ENCODE results near the gene NXPE2. TPM values are rescaled to one million over a fixed set of nuclear protein-coding genes. Genes with fewer than 3 reads are reported as not detected.

The NXPE2 gene
- total RNA-seq, 1 experiment from 2014 or later = 0.11 TPM

DNA sequence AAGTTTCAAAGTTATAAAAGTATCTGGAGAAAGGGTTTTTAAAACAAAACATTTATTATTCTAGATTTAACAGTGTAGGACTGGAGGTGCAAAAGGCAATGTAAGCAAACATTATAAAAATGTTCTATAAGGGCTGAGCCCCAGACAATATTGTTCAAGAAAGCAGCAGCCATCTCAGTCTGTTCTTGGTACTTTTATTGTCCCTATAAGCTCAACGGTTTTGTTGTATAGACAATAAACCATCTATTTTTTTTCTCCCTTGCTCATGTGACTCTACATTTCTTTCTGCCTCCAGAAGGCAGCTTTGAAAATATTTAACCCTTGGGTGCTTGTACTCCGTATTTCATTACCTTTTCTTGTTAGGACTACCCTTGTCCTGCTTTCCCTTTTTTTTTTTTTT, 25.2 kb upstream of the NXPE2 start:
- Histone ChIP-seq H2BK5ac (ENCODE audit: insufficient read length, low read length) (no peak overlapping the region), H3K4ac (ENCODE audit: low read depth, low read length) (no peak overlapping the region), H3K27me3 (ENCODE audit: insufficient read depth, low read length) (no peaks in the 10 kb centered on the region), H2BK20ac (ENCODE audit: low read depth, low read length, poor library complexity, severe bottlenecking) (no peak overlapping the region), H3T11ph (ENCODE audit: low read length) (no peak overlapping the region), H4K8ac (replicated peaks; ENCODE audit: insufficient read length, low read depth, low read length) (no peak overlapping the region), H2BK12ac (ENCODE audit: insufficient read length, low read depth, low read length) (no peak overlapping the region), H3K14ac (ENCODE audit: insufficient read depth, low read length) (no peak overlapping the region), H3K4me1 (ENCODE audit: insufficient read depth, low read length) (no peaks in the 10 kb centered on the region), H2AK5ac (ENCODE audit: insufficient read length, low read length) (no peak overlapping the region), H3K23me2 (ENCODE audit: insufficient read length, low read depth, low read length, poor library complexity, severe bottlenecking) (no peaks in the 10 kb centered on the region), H3K4me2 (ENCODE audit: insufficient read depth, insufficient read length, low read length) (no peak overlapping the region), H2BK15ac (ENCODE audit: low read depth, low read length) (no peak overlapping the region), H4K91ac (ENCODE audit: insufficient read length, low read depth, low read length) (no peak overlapping the region), H3K79me2 (ENCODE audit: insufficient read depth, low read length) (no peaks in the 10 kb centered on the region), H3K23ac (ENCODE audit: insufficient read length, low read depth, low read length) (no peak overlapping the region), H2BK120ac (ENCODE audit: low read depth, low read length, poor library complexity, severe bottlenecking) (no peak overlapping the region), H4K20me1 (ENCODE audit: control insufficient read depth, insufficient read depth, insufficient read length) (no peaks in the 10 kb centered on the region), H3K18ac (ENCODE audit: insufficient read length, low read depth, low read length) (no peak overlapping the region), H3K56ac (ENCODE audit: insufficient read length, low read depth, low read length) (no peak overlapping the region), H4K5ac (ENCODE audit: insufficient read length, low read depth, low read length) (no peak overlapping the region), H3K9ac (ENCODE audit: extremely low read depth, insufficient read length, low read length) (no peak overlapping the region), H3K27ac (ENCODE audit: insufficient read length, low read depth, low read length) (no peak overlapping the region), H3K9me3 (ENCODE audit: control insufficient read depth, low read depth, low read length) (no peaks in the 10 kb centered on the region), H2AFZ (ENCODE audit: low read length) (no peak overlapping the region), H3K79me1 (ENCODE audit: insufficient read depth, low read depth, low read length, poor library complexity, severe bottlenecking) (no peaks in the 10 kb centered on the region)
- no peak overlapping the region for H3K4me3 Mint-ChIP-seq
- no peaks in the 10 kb centered on the region for H3K27me3 Mint-ChIP-seq (ENCODE audit: low read depth)
- TF ChIP-seq CTCF (conservative IDR thresholded peaks at IDR 0.05) = no peak
- H3K27ac Mint-ChIP-seq = no peak overlapping the region
- peaks cover 4 to 6% of the 10 kb centered on the region in 2 experiments; a peak in 4 of 5 replicates for H3K9me3 Mint-ChIP-seq
- no peaks in the 10 kb centered on the region; a peak in 1 of 7 replicates for H3K36me3 Mint-ChIP-seq (ENCODE audit: insufficient read depth in 1 of 3, low read depth in 3 of 3)
- no CpG with 5 or more reads among the region's 2 CpGs for WGBS (ENCODE audit: extremely low coverage, insufficient read length, low lambda C conversion rate)
- no peaks in the 10 kb centered on the region for H3K4me1 Mint-ChIP-seq
- DNase-seq = no peak

Measured in H9 (cell line).